ENCODE results near the gene IGFL4.

DNA sequence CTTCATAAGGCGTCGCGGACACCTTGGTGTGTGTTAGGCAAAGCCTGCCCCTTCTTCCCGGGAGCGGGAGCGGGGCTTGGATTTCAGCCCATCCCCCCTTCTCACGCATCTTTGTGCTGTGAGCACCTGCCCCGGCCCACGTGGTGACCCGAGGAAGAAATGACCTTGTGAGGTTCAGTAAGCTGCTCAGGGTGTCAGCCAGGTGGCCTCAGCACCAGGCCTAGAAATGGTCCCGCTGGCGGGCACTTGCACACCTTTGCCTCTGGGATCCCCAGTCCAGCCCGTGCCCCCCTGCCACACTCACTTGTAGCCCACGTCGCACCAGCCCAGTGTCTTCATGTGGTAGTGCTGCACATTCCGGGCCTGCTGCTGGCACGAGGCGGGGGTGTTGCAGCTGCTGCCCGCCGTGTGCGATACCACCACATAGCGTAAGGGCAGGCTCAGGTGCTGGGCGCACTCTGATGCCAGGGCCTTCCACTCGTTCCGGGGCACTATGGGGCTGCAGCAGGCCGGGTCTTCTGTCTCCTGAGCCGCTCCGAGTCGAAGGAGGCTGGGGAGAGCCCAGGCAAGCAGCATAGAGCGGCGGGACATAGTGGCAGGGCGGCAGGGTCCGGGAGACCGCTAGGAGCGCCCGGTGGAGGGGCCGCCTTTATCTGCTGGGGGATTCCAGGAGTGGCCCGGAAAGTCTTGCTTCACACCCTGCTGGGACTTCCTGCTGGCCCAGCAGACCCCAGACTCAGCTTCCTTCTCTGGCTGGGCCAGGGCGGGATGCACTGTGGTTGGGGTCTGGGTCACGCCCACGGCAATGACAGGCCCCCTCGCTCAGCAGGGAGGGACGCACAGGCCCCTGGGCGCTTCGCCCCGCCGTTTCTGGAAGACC is 18.1 kb downstream of the IGFL4 start, which contains the start of gene PGLYRP1:
- TF ChIP-seq, protein P1, sequence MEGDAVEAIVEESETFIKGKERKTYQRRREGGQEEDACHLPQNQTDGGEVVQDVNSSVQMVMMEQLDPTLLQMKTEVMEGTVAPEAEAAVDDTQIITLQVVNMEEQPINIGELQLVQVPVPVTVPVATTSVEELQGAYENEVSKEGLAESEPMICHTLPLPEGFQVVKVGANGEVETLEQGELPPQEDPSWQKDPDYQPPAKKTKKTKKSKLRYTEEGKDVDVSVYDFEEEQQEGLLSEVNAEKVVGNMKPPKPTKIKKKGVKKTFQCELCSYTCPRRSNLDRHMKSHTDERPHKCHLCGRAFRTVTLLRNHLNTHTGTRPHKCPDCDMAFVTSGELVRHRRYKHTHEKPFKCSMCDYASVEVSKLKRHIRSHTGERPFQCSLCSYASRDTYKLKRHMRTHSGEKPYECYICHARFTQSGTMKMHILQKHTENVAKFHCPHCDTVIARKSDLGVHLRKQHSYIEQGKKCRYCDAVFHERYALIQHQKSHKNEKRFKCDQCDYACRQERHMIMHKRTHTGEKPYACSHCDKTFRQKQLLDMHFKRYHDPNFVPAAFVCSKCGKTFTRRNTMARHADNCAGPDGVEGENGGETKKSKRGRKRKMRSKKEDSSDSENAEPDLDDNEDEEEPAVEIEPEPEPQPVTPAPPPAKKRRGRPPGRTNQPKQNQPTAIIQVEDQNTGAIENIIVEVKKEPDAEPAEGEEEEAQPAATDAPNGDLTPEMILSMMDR (IDR thresholded peaks at IDR 0.05; ENCODE audit: low read length) = no peak
- TF ChIP-seq EZH2 (optimal IDR thresholded peaks at IDR 0.05; ENCODE audit: low read depth, low read length) = no peak

Data from MM.1S (cell line).